GM18870 (cell line): ENCODE measurements around the gene PIEZO1.

Experiments used
- ATAC-seq: cut with Tn5 transposase; IDR thresholded peaks from one replicate; pipeline ENCODE4 v1.9.1; 2021; ENCODE audit warnings: moderate library complexity; ENCODE audit not compliant: unreplicated experiment

Gene PIEZO1

DNA sequence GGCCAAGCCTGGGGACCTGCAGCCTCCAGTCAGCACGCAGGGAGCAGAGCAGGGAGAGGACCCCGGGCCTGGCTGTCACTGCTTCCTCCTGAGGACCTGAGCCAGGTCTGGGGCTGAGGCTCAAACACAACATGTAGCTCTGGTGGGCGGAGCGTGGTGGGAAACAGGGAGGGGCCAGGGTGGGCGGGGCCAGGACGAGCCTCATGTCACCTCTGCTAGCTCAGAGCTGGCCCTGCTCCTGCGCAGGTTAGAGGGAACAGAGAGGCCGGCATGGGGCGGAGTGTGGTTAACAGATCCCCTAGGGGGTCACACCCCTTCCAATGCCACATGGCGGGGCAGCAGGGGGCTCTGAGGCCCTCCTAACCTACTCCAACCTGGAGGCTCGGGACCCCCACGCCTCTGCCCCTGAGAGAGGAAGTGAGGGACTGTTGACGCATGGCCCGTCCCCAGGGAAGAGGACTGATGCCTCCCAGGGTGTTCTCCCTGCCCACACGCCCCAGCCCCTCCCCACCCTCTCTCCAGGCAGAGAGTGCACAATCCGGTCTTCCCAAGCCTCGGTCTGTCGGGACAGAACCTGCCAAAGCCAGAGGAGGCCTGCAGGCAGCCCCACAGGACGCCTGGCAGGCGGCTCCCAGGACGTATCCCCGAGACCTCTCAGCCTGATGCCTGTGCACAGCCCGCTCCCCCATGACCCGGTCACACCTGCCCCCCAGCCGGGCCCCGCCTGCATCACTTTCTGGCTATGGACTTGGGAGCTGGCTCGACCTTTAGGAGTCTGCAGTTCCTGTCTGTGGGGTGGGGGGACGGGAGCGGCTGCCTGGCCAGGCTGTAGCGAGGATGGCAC lies 15.2 kb downstream of the PIEZO1 start:
- ATAC-seq = no peak

GRCh38 chr16:88768071-88768783 lies 16.8 kb downstream of the PIEZO1 start:
- ATAC-seq = no peak

- no peak for ATAC-seq
These were observed 17.4 kb downstream of the PIEZO1 start for GRCh38 chr16:88767546-88768070.

DNA sequence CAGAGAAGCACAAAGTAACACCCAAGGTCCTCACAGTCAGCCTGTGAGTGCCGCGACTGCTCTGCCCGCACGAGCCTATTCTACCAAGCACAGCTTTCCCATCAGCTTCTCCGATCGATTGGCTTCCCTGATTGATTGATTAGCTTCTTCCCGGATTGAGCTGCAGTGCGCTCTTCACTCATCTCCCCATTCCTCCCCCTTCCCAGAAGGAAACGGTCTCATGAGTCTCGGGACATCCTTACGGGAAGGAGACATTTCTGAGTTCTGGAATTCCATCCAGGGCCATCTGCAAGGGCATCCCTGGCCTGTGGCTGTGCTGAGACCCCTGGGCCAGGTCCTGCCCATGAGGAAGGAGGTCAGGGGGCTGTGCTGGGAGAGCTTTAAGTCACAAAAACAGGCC lies 18.0 kb downstream of the PIEZO1 start:
- no peak for ATAC-seq

DNA sequence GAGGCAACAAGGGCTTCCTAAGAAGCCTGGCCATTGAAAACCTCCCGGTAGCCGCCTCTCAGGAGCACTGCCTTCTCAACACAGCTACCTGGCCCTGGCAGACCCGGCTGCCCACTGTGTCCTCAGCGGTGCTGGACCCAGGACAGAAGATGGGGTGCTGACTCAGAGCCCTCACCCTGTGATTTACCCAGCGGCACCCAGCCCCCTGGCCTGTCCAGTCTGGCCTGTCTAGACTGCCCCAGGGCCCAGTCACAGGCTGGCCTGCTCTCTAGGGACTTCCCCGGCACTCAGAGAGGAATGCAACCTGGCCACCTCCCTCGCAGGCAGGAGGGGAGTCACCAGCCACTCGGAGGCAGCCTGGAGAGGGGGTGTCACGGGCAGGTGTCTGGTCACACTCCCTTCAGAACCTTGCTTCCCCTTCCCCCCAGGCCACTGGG lies 20.1 kb downstream of the PIEZO1 start:
- no peak for ATAC-seq

GRCh38 chr16:88764080-88764479 lies 20.9 kb downstream of the PIEZO1 start:
- no peak for ATAC-seq

- no peak for ATAC-seq
These were observed 21.4 kb downstream of the PIEZO1 start for GRCh38 chr16:88763502-88764053.

GRCh38 chr16:88762941-88763340 lies 22.1 kb downstream of the PIEZO1 start:
- no peak for ATAC-seq

GRCh38 chr16:88762258-88762870 lies 22.7 kb downstream of the PIEZO1 start:
- no peak for ATAC-seq

- no peak for ATAC-seq
These were observed 23.2 kb downstream of the PIEZO1 start for GRCh38 chr16:88761830-88762229.

- ATAC-seq = no peak
These were observed 23.9 kb downstream of the PIEZO1 start for GRCh38 chr16:88761143-88761534.

GRCh38 chr16:88760424-88761142 lies 24.4 kb downstream of the PIEZO1 start:
- ATAC-seq = no peak

DNA sequence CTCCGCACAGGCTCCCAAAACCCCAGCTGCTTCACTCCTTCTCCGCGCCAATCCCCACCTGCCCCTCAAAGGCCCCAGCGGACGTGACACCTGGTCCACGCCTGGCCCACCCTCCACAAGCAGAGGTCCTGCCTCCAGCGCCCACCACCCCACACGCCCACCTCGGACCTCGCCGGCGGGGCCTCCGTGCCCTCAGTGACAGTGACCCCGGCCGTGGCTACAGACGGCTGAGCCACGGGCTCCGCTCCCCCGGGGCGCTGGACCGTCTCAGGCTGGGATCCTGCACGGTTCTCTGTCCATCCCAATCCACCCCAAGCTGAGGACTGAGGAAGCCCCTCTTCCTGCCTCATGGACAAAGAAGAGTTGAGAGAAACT lies 25.1 kb downstream of the PIEZO1 start:
- ATAC-seq = no peak

DNA sequence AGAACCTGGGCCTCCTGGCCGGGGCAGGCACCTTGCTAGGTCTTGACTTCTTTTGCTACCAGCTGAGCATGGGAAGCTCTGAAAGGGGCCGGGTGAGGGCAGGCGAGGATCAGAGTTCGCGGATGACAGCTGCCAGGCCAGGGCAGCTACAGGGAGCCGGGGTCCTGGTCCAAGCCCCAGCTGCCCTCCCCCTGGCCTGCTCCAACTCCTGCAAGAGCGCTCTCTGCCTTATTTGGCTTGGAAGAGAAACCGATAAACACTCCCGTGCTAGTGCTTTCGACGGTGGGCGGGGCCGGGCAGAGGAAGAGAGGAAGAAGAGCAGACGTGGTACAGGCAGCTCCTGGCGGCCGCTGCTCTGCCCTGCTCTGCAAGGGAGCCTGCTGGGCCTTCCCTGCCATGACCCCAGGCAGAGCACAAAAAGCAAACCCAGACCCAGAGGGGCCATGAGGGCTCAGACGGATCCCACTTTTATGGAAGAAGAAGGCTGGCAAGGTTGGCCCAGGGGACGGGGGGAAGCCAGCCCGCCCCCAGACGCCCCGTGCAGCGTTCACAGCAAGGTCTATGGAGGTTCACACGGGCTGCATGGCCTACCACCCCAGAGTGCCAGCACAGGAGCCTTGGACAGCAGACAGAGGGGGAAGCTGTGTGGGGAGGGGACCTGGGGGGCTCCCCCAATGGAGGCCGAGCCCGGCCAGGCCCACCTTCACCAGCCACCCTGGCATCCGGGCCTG lies 25.6 kb downstream of the PIEZO1 start:
- no peak for ATAC-seq

DNA sequence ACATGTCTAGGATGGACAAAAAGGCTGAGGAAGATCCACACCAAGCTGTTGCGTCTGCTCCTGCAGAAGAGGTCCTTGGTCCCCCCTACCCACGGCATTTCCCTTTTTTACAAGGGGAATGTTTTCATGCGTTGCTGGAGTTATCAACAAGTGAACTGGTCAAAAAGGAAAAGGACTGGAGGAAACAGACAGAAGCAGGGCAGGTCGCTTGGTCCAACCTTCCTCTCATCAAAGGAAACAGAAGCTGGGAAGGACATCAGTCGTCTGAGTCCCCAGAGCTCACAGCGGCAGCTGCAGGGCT lies 26.1 kb downstream of the PIEZO1 start:
- no peak for ATAC-seq

GRCh38 chr16:88758227-88758943 lies 26.6 kb downstream of the PIEZO1 start:
- no peak for ATAC-seq

GRCh38 chr16:88755745-88756443 lies 29.1 kb downstream of the PIEZO1 start:
- ATAC-seq = no peak

DNA sequence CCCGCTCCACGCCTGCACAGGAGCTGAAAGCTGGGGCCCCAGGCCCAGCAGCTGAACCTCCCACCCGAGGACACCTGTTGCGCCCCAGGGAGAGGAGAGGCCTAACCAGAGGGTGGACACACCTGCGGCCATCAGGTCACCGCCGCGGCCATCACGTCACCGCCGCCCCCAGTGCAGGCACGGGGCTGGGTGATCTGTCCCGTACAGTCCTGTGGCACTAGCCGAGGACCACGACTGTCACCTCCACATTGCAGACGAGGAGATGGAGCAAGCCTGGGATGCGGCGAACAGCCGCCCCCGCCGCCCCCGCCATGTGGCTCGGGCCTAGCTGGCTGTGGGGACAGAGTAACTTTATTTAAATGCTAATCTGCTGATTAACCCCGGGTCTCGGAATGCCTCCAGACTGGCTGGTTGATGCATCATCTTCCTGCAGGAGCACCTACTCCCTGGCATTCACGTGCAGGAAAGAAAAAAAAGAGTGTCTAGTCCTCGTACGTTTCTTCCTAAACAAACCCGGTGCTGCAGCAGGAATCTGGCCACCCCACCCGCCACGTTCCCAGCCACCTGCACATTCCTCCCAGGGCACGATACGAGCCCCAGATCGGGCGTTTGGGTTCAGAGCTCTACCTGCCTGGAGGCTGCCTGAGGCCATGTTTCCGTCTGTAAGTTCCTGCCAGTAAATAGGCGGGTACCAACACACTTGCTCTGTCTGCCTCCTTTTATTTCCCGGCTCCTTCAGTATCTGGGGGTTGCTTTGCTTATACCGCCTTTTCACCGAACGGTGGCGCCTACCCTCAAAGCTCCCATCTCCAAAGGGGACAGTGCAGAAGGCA lies 29.9 kb downstream of the PIEZO1 start:
- ATAC-seq = no peak
